ENCODE results near the gene RAMP3. TPM values are rescaled to one million over a fixed set of nuclear protein-coding genes. Genes with fewer than 3 reads are reported as not detected.

Gene RAMP3
- total RNA-seq, 2 experiments from 2014 or later: not detected

DNA sequence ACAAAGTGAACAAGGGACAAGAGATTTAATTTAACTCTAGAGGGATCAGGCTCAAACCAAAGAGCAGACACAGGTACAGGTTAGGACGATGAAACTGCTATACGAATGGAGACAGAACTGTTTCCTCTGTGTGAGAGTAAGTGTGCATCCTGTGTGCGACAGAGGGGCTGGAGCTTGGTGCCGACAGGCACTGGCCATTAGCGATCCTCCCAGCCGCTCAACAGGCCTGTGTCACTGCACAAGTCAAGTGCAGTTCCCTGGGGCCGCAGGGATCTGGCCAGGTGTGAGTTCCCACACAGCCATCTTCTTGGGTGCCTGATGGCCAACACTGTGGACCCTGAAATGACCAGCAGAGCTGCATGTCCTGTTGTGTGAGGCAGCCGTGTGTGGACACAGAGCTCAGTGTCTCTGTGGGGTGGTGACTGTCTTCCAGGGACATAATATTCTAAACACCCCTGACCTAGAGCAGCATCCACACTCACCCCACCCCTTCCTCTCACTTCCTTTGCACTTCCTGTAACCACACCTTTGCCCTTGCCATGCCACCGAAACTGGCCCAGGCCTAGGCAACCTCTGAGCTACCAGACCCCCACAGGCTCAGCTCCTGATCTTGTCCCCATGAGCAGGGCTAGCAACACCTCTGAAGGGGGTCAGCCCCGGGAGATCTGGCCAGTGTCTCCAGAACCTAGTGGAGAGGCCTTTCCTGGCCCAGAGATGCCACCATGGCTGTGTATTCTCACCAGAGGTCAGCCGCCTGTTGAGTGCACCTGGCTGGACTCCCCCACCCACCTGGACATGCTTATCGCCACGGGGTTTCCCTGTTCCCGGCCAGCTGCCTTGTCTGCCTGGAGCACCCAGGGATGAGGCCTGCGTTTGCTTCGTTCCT, 34.4 kb upstream of the RAMP3 start:
- peak; percentile 49 for DNase-seq
- H3K27me3 Mint-ChIP-seq: no peaks in the 10 kb centered on the region
- no peaks in the 10 kb centered on the region for H3K36me3 Mint-ChIP-seq (ENCODE audit: low read depth)
- H3K9me3 Mint-ChIP-seq: no peaks in the 10 kb centered on the region
- peaks cover 31% of the 10 kb centered on the region for H3K4me1 Mint-ChIP-seq
- CTCF ChIA-PET: interaction anchor here (0.6 to 4.1 kb wide), 4 partner anchors 8 to 266 kb away, joined by 4 to 37 read pairs (median 15); partner anchors contain the start of gene TBRG4
- H3K27ac Mint-ChIP-seq: peak overlapping the region; percentile 93
- H3K4me3 Mint-ChIP-seq: peak overlapping the region; percentile 55
- POLR2A ChIA-PET: interaction anchor here (0.8 to 6.8 kb wide), 15 partner anchors 10 to 275 kb away, joined by 3 to 149 read pairs (median 5); partner anchors contain the start of genes H2AZ2, MYO1G, PURB and TBRG4

DNA sequence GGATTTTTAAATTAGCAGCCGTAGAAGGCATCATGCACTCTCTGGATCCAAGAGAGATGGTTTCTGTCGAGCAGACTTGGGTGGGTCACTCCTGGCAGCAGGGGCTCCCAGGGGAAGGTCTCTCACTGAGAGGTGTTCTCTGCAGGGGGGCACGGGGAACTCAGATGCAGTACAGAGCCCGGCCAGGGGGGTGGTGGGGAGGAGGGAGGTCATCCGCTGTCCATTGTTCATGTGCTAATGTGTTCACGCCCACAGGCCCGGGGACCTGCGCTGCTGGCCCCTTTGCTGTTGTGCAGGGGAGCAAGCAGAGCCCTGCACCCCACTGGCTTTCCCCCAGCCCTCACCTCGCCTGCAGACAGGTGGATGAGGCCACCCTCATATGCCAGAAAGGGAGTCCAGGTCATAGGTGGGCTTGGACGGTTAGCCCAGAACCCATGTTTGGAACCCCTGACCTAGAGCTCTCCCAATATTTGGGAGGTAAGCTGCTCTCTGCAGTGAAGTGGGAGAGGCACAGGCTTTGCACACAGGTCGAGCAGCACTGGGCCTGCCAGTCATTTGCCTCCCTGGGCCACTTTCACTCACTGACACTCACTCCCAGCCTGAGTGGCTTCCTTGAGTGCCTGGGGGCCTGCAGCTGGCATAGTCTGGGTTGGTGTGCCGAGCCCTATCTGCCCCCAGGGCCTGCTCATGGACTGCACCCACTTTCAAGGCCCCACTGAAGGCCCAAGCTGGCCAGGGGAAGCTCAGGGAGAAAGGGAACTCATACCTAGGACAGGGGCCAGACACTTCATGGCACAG, 33.5 kb upstream of the RAMP3 start:
- Mint-ChIP-seq H3K27me3 (no peaks in the 10 kb centered on the region), H3K4me1 (peaks cover 25% of the 10 kb centered on the region), H3K27ac (peak overlapping the region; percentile 93), H3K4me3 (no peak overlapping the region), H3K36me3 (ENCODE audit: low read depth) (no peaks in the 10 kb centered on the region), H3K9me3 (no peaks in the 10 kb centered on the region)
- POLR2A ChIA-PET: interaction anchor here (0.9 to 6.8 kb wide), 9 partner anchors 12 to 276 kb away, joined by 4 to 149 read pairs (median 9); partner anchors contain the start of genes H2AZ2, MYO1G, PURB and TBRG4
- CTCF ChIA-PET: interaction anchor here (3.5 to 4.1 kb wide), 2 partner anchors 12 to 13 kb away, joined by 25 to 37 read pairs; partner anchors contain the start of gene TBRG4
- no peak for DNase-seq

DNA sequence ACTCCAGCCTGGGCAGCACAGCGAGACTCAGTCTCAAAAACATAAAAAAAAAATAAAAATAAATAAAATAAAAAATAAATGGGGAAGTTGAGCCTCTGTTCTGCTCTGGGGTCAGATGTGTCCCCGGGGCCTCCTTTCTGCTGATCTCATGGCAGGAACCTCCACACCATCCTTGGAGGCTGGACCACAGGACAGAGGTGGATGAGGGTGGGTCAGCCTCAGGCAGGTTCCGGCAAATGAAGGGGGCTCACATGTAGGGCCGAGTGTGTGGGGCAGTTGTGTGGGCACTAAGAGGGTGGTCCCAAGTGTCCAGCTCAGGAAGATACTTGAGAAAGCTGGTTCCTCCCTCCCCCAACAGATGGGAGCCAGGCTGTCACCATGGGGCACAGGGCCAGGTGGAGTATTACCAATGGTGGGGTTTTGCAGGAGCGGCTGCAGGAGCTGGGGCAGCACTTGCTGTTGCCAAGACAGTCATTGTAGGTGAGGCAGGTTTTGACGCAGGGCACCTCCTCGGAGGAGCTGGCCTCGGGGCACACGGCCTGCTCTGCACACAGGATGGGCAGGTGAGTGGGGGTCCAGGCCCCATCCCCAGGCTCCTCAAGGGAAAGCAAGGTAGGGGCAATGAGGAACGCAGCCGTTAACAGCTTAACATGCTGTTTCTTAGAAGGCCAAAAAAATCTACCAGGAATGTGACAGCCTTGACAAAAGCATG, 32.2 kb upstream of the RAMP3 start:
- ChIA-PET CTCF (interaction anchor here (1.1 to 3.5 kb wide), 2 partner anchors 11 to 152 kb away, joined by 4 to 37 read pairs; no protein-coding TSS in a partner anchor), POLR2A (interaction anchor here (1.2 to 6.8 kb wide), 3 partner anchors 8 to 13 kb away, joined by 3 to 149 read pairs (median 6); partner anchors contain the start of gene TBRG4)
- no peak overlapping the region for H3K27ac Mint-ChIP-seq
- no peaks in the 10 kb centered on the region for H3K36me3 Mint-ChIP-seq (ENCODE audit: low read depth)
- no peaks in the 10 kb centered on the region for H3K27me3 Mint-ChIP-seq
- no peaks in the 10 kb centered on the region for H3K9me3 Mint-ChIP-seq
- no peak for DNase-seq
- H3K4me3 Mint-ChIP-seq: no peak overlapping the region
- peaks cover 23% of the 10 kb centered on the region for H3K4me1 Mint-ChIP-seq

DNA sequence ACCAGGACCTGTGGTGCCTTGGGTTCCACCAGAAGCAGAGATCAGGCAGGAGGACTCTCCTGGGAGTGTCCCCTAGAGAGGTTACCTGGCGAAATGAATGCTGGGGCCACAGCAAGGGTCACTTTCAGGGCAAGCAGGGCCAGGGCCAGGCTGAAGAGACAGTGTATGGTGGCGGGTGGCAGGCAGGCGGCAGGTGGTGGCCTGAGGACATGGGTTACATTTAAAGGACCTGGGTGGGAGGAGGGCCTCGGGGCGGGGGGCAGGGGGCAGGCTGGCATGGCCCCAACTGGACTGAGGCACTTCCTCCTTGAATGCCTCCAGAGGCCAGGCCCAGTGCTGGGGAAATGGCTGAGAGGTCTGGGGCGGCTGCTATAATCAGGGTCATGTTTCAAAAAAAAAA, 31.4 kb upstream of the RAMP3 start:
- CTCF ChIA-PET: interaction anchor here (1.1 kb wide), 1 partner anchor 152 kb away, joined by 4 read pairs; no protein-coding TSS in a partner anchor
- Mint-ChIP-seq H3K36me3 (ENCODE audit: low read depth) (no peaks in the 10 kb centered on the region), H3K9me3 (no peaks in the 10 kb centered on the region), H3K4me1 (peaks cover 23% of the 10 kb centered on the region), H3K27ac (no peak overlapping the region), H3K27me3 (no peaks in the 10 kb centered on the region), H3K4me3 (no peak overlapping the region)
- POLR2A ChIA-PET: interaction anchor here (1.2 to 6.8 kb wide), 3 partner anchors 9 to 14 kb away, joined by 3 to 149 read pairs (median 6); partner anchors contain the start of gene TBRG4
- no peak for DNase-seq

DNA sequence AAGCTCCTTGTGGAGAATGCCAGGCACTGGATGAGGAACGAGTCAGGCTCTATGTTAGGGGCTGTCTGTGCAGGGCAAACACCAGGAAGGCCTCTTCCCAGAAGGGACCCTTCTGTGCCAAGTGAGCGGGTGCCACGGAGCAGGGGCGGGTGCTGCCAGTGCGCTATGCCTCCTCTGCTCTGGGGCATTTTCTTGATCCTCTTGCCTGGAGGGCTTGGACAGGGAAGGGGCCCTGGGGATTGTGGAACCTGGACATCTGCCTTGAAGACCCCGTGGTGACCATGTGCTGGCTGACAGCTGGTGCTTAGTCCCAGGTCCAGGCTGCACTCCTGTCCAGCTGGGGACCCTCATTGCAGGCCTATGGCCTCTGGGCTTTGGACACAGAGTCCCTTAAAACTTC, 30.7 kb upstream of the RAMP3 start:
- H3K36me3 Mint-ChIP-seq (ENCODE audit: low read depth): no peaks in the 10 kb centered on the region
- H3K4me3 Mint-ChIP-seq: no peak overlapping the region
- no peaks in the 10 kb centered on the region for H3K27me3 Mint-ChIP-seq
- no peaks in the 10 kb centered on the region for H3K9me3 Mint-ChIP-seq
- no peak overlapping the region for H3K27ac Mint-ChIP-seq
- H3K4me1 Mint-ChIP-seq: peaks cover 23% of the 10 kb centered on the region
- ChIA-PET POLR2A (interaction anchor here (0.8 to 1.5 kb wide), 2 partner anchors 9 to 10 kb away, joined by 3 to 4 read pairs; no protein-coding TSS in a partner anchor), CTCF (interaction anchor here (1.2 kb wide), 1 partner anchor 9 kb away, joined by 5 read pairs; no protein-coding TSS in a partner anchor)
- no peak for DNase-seq

DNA sequence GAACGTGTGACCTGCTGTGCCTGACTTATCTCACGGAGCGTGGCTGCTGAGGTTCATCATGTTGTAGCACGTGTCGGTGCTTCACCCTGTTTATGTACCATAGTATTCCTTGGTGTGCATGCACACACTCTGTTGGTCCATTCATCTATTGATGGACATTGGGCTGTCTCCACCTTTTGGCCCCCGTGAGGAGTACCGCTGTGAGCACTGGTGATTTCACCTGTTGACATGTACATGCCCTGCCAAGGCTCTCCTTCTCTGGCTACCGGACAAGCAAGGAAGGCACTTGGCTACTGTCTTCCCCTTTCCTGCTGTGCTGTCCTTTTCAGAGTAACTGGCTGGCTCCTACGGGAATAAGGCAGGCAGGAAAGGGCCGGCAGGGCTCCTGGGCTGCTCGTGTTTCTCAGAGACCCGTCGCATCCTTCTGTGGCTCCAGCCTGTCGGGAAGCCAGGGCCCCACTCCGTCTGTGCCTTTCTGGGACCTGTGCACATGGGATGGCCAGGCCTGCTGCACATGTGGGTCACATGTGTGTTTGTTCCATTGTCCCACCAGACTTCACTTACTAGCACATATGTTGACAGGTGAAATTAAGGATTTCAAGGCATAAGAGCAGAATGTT, 28.3 kb upstream of the RAMP3 start:
- DNase-seq: no peak
- Mint-ChIP-seq H3K27me3 (no peaks in the 10 kb centered on the region), H3K4me1 (peaks cover 4% of the 10 kb centered on the region), H3K4me3 (no peak overlapping the region), H3K36me3 (ENCODE audit: low read depth) (no peaks in the 10 kb centered on the region), H3K9me3 (no peaks in the 10 kb centered on the region), H3K27ac (no peak overlapping the region)
- ChIA-PET POLR2A (interaction anchor here (1.6 kb wide), 1 partner anchor 155 kb away, joined by 5 read pairs; no protein-coding TSS in a partner anchor), CTCF (no interaction called here)

DNA sequence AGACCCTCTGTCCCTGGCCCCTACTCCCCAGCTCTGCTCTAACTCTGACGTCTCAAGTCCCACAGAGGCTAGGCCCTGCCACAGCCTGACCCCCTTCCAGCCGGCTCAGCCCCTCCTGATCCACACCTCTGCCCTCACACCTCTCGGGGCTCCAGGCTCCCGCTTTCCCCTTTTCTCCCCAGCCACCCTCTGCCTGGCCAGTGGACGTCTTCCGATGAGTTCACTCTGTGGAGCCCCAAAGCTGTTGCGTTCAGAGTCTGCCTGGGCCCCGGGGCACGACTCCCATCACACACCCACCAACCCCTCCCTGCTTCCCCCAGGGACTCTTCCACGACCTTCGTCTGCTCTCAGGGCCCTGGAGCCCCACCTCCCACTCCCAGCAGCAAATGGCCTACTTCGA, 27.7 kb upstream of the RAMP3 start:
- no peak overlapping the region for H3K4me3 Mint-ChIP-seq
- H3K27ac Mint-ChIP-seq: no peak overlapping the region
- no peak for DNase-seq
- no peaks in the 10 kb centered on the region for H3K27me3 Mint-ChIP-seq
- H3K4me1 Mint-ChIP-seq: peaks cover 1% of the 10 kb centered on the region
- CTCF ChIA-PET: no interaction called here
- no peaks in the 10 kb centered on the region for H3K9me3 Mint-ChIP-seq
- no peaks in the 10 kb centered on the region for H3K36me3 Mint-ChIP-seq (ENCODE audit: low read depth)
- POLR2A ChIA-PET: interaction anchor here (1.6 kb wide), 1 partner anchor 156 kb away, joined by 5 read pairs; no protein-coding TSS in a partner anchor

DNA sequence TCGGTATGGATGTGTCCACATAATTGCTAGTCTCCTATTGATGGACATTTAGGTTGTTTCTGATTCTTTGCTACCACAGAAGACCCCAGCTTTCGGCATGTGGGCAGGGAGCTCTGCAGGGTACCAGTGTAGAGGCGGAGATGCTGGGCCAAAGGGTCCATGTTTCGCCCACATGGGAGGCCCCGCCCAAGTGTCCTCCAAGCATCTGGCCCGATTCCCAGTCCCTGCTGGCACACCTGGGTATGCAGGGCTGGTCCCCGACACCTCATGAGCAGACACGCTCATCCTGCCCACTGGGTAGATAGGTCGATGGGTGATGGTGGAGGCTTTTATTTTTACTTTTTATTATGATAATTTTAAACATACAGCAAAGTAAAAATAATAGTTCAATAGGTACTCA, 26.7 kb upstream of the RAMP3 start:
- no peak overlapping the region for H3K4me3 Mint-ChIP-seq
- no peak for DNase-seq
- no peaks in the 10 kb centered on the region for H3K27me3 Mint-ChIP-seq
- H3K36me3 Mint-ChIP-seq (ENCODE audit: low read depth): no peaks in the 10 kb centered on the region
- peaks cover 9% of the 10 kb centered on the region for H3K4me1 Mint-ChIP-seq
- ChIA-PET POLR2A (interaction anchor here (1.3 to 1.6 kb wide), 3 partner anchors 14 to 157 kb away, joined by 3 to 5 read pairs (median 5); partner anchors contain the start of gene TBRG4), CTCF (no interaction called here)
- H3K9me3 Mint-ChIP-seq: no peaks in the 10 kb centered on the region
- no peak overlapping the region for H3K27ac Mint-ChIP-seq

DNA sequence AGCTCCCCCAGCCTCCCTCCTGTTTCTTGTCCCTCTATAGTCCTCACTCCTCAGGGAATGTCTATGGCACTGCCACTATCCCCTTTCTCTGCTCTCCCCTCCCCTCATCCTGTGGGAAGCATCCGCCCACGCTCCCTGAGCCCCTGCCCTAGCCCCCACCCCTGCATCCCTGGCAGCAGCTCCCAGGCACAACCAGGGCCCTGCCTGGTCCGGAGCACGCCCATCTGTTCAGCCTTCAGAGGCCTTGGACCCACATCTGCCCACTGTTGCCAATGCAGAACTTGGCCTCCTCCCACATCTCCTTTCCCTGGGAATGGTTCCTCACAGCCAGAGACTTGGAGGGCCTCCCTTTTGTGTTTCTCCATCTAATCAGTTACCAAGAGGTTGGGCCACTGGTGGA, 25.7 kb upstream of the RAMP3 start:
- POLR2A ChIA-PET: interaction anchor here (1.3 to 1.4 kb wide), 2 partner anchors 15 to 20 kb away, joined by 3 to 5 read pairs; partner anchors contain the start of gene TBRG4
- Mint-ChIP-seq H3K9me3 (no peaks in the 10 kb centered on the region), H3K27me3 (peaks cover 2% of the 10 kb centered on the region), H3K27ac (no peak overlapping the region), H3K4me1 (peaks cover 19% of the 10 kb centered on the region), H3K4me3 (no peak overlapping the region), H3K36me3 (ENCODE audit: low read depth) (no peaks in the 10 kb centered on the region)
- DNase-seq: no peak
- CTCF ChIA-PET: interaction anchor here (2.1 to 6.8 kb wide), 2 partner anchors 20 to 158 kb away, joined by 7 to 76 read pairs; partner anchors contain the start of gene TBRG4

DNA sequence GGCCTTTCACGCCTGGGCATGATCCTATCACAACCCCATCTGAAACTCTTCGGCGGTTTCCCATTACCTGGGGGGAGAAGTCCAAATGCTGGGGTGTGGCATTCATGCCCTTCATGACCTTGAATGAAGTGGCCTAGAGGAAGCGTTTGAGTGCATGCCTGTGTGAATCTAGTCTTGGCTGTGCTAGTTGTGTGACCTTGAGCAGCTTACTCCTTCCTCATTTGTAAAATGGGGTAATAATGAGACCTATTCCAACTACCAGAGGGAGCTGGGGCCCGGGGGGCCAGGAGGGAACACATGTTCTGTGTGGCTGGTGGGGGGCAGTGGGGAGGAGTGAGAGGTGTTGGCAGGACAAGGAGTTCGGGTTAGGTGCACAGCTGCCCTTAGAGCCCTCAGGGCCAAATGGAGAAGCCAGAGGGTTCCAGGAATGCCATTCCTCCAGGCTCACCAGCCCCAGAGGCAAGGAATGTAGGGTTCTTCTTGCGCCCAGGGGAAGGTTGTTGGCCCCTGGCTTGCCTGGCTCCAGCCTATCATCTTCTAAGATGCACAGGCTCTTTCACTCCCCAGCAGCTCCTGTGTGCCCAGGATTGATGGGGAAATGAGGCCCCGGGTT, 24.8 kb upstream of the RAMP3 start:
- no peak overlapping the region for H3K4me3 Mint-ChIP-seq
- ChIA-PET POLR2A (interaction anchor here (1.0 to 5.9 kb wide), 4 partner anchors 10 to 159 kb away, joined by 3 to 62 read pairs (median 30); partner anchors contain the start of gene TBRG4), CTCF (interaction anchor here (1.0 to 6.8 kb wide), 4 partner anchors 21 to 275 kb away, joined by 3 to 76 read pairs (median 11); partner anchors contain the start of gene TBRG4)
- no peak for DNase-seq
- no peaks in the 10 kb centered on the region for H3K9me3 Mint-ChIP-seq
- H3K36me3 Mint-ChIP-seq (ENCODE audit: low read depth): no peaks in the 10 kb centered on the region
- peaks cover 26% of the 10 kb centered on the region for H3K4me1 Mint-ChIP-seq
- no peak overlapping the region for H3K27ac Mint-ChIP-seq
- H3K27me3 Mint-ChIP-seq: peaks cover 3% of the 10 kb centered on the region

DNA sequence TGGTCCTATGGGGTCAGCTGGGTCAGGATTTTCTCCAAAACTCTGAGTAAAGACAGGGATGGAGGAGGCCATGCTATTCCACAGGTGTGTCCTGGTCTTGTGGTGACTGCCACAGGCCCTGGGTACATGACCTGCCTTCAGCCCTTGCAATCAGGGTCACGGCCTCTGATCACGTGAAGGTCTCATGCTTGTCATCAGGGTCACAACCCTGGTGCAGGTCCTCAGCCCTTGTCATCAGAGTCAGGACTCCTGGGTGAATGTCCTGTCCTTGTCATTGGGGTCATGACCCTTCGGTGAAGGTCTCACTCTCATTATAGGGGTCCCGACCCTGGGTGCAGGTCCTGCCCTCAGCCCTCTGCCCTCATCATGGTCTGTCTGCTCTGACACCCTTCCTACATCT, 24.2 kb upstream of the RAMP3 start:
- ChIA-PET POLR2A (interaction anchor here (1.0 to 5.9 kb wide), 4 partner anchors 10 to 160 kb away, joined by 3 to 62 read pairs (median 30); partner anchors contain the start of gene TBRG4), CTCF (interaction anchor here (1.0 to 6.8 kb wide), 4 partner anchors 22 to 275 kb away, joined by 3 to 76 read pairs (median 11); partner anchors contain the start of gene TBRG4)
- Mint-ChIP-seq H3K27me3 (peaks cover 3% of the 10 kb centered on the region), H3K9me3 (no peaks in the 10 kb centered on the region), H3K36me3 (ENCODE audit: low read depth) (no peaks in the 10 kb centered on the region), H3K27ac (no peak overlapping the region), H3K4me3 (no peak overlapping the region), H3K4me1 (peaks cover 29% of the 10 kb centered on the region)
- DNase-seq: no peak

All from activated CD4-positive, alpha-beta memory T cell treated with anti-CD3 and anti-CD28 coated beads, Interleukin-2, amount 10 ng/mL, durations not matched to agents 7 days and 5 days (primary cell).